Measurements from ENCODE around the gene ACO2. TPM values are rescaled to one million over a fixed set of nuclear protein-coding genes. Genes with fewer than 3 reads are reported as not detected.
A peak's percentile ranks its signal among the peaks of the same experiment; 100 is the strongest.

ACO2 gene
- total and polyA plus RNA-seq, 2 of the 8 experiments (the other 6 are each of a cell fraction or from before 2014, with no cell fraction given): 52.8 to 75.4 TPM

GRCh38 chr22:41431656-41432055 is 37.3 kb upstream of the ACO2 start:
- no peaks in the 10 kb centered on the region for H3K27me3 ChIP-seq (replicated peaks in 1 of 4; ENCODE audit: control insufficient read depth in 3 of 4, extremely low read depth in 1 of 4, insufficient read depth in 3 of 4, low read length in 3 of 4)
- no peak overlapping the region for H3K56ac ChIP-seq (replicated peaks; ENCODE audit: insufficient read length, low read depth, low read length)
- no peak overlapping the region for H2BK5ac ChIP-seq (ENCODE audit: low read depth, low read length)
- no peak for DNase-seq (ENCODE audit: low read depth in 1 of 2, low spot score in 2 of 2)
- H3K36me3 ChIP-seq (ENCODE audit: control insufficient read depth in 2 of 4, insufficient read depth in 4 of 4, low read length in 3 of 4): peaks cover 13 to 31% (median 20%) of the 10 kb centered on the region in 4 experiments
- H2AFZ ChIP-seq (ENCODE audit: low read length): no peak overlapping the region
- POLR2A ChIA-PET (ENCODE audit: partially characterized antibody): interaction anchor here (0.8 kb wide), 1 partner anchor 14 kb away, joined by 3 read pairs; the partner anchor contains the start of gene TOB2
- CTCF ChIA-PET (ENCODE audit: partially characterized antibody): no interaction called here
- no peak overlapping the region for H3K9ac ChIP-seq (replicated peaks in 1 of 4; ENCODE audit: extremely low read depth in 1 of 4, low read depth in 3 of 4, low read length in 3 of 4)
- H4K8ac ChIP-seq (ENCODE audit: extremely low read depth, insufficient read depth, low read length): no peak overlapping the region
- peaks cover 10% of the 10 kb centered on the region for H3K79me1 ChIP-seq (ENCODE audit: low read depth, low read length)
- H3K79me2 ChIP-seq (ENCODE audit: control insufficient read depth in 1 of 2, insufficient read depth in 2 of 2, low read length in 2 of 2): peaks cover 0 to 15% of the 10 kb centered on the region in 2 experiments; a peak in 2 of 4 replicates
- no peak overlapping the region for H4K5ac ChIP-seq (ENCODE audit: insufficient read length, low read depth, low read length)
- FAIRE-seq: no peak
- H3K23me2 ChIP-seq (ENCODE audit: low read depth, low read length): no peaks in the 10 kb centered on the region
- 94% methylated on average over 6 of the region's 6 CpGs; no CpG with 5 or more reads in 1 of the 2 experiments for WGBS, 2 experiments (ENCODE audit: extremely low coverage in 1 of 2, insufficient coverage in 1 of 2, insufficient read length in 1 of 2, insufficient replicate concordance in 2 of 2, low coverage in 1 of 2, low lambda C conversion rate in 2 of 2, missing lambda C conversion rate in 1 of 2)
- no peak overlapping the region for H2BK12ac ChIP-seq (ENCODE audit: low read depth, low read length)
- H2BK20ac ChIP-seq (ENCODE audit: low read length): no peak overlapping the region
- H2BK15ac ChIP-seq (ENCODE audit: low read length): no peak overlapping the region
- H3K23ac ChIP-seq (ENCODE audit: insufficient read length): no peak overlapping the region
- no peaks in the 10 kb centered on the region; a peak in 1 of 7 replicates for H3K4me1 ChIP-seq (replicated peaks in 1 of 4; ENCODE audit: control insufficient read depth in 3 of 4, insufficient read depth in 4 of 4, low read length in 3 of 4)
- H3K4me2 ChIP-seq (ENCODE audit: insufficient read depth in 1 of 2, low read depth in 2 of 2, low read length in 2 of 2): no peak overlapping the region
- H3K18ac ChIP-seq (ENCODE audit: extremely low read depth, low read length): no peak overlapping the region
- H3K4ac ChIP-seq (replicated peaks; ENCODE audit: insufficient read length, low read depth, low read length): no peak overlapping the region
- no peak overlapping the region for H3K4me3 ChIP-seq (ENCODE audit: extremely low read depth in 1 of 4, insufficient read depth in 2 of 4, low read depth in 3 of 4, low read length in 4 of 4)
- no peaks in the 10 kb centered on the region for H3K9me3 ChIP-seq (ENCODE audit: insufficient read depth in 2 of 2, low read depth in 1 of 2, low read length in 1 of 2)
- no peak overlapping the region for H2BK120ac ChIP-seq (replicated peaks; ENCODE audit: low read depth, low read length)
- no peak overlapping the region for H4K91ac ChIP-seq (replicated peaks; ENCODE audit: insufficient read length, low read length)
- H4K20me1 ChIP-seq (replicated peaks in 1 of 2; ENCODE audit: control insufficient read depth in 1 of 2, insufficient read depth in 2 of 2, low read length in 2 of 2): peaks cover 10 to 19% of the 10 kb centered on the region in 2 experiments
- TF ChIP-seq BCL11A (IDR thresholded peaks at IDR 0.05; ENCODE audit: low read depth in 2 of 2, low read length in 2 of 2) (no peak), POLR2AphosphoS5 (IDR thresholded peaks at IDR 0.05; ENCODE audit: low read depth, low read length) (peak; percentile 54), EZH2 (IDR thresholded peaks at IDR 0.05; ENCODE audit: low read depth, low read length, severe bottlenecking) (no peak), GTF2F1 (IDR thresholded peaks at IDR 0.05; ENCODE audit: borderline replicate concordance, low read depth, low read length) (no peak)
- H3K14ac ChIP-seq (ENCODE audit: insufficient read length): no peak overlapping the region
- H3K27ac ChIP-seq (ENCODE audit: low read depth, low read length): no peak overlapping the region
- H2AK5ac ChIP-seq (ENCODE audit: low read depth, low read length): no peak overlapping the region

Measured in H1 (cell line).